ENCODE results near the gene SHKBP1. TPM values are rescaled to one million over a fixed set of nuclear protein-coding genes. Genes with fewer than 3 reads are reported as not detected.
A peak's percentile ranks its signal among the peaks of the same experiment; 100 is the strongest.

SHKBP1 gene
- total and polyA plus RNA-seq, 2 of the 13 experiments (the other 11 are each of a cell fraction or from before 2014, with no cell fraction given), result 16.2 to 17.4 TPM

DNA sequence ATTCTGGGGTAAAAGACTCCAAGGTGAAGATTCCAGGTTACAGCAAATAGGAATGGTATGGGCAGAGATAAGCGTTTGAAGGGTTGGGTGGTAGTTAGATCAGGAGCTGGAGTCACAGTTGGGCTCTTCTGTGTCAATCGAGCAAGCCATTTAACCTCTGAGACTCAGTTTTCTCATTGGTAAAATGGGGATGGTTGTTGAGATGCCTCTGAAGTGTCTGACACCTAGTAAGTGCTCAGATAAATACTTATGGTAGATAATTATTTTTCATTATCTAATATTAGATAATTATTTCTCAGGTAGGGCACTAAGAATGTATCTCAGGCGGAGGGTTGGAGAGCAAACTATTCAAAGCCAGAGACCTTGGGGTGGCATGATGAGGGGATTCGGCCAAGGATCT lies 32.3 kb downstream of the SHKBP1 start:
- intact Hi-C loops (cut with micrococcal nuclease; ENCODE audit: unreplicated experiment) (no loop called here), in situ Hi-C loops (cut with HindIII; ENCODE audit: extremely low pct_ligation_motif_present, low pct_unique_long_range_greater_than_20kb) (no loop called here)
- Histone ChIP-seq H3K79me2 (ENCODE audit: insufficient read depth, low read length) (no peaks in the 10 kb centered on the region), H3K36me3 (replicated peaks in 1 of 2; ENCODE audit: control insufficient read depth in 1 of 2, insufficient read depth in 2 of 2, low read length in 2 of 2) (no peaks in the 10 kb centered on the region), H4K20me1 (ENCODE audit: insufficient read depth, low read length) (no peaks in the 10 kb centered on the region), H3K4me1 (ENCODE audit: insufficient read depth, low read length) (peaks cover 69% of the 10 kb centered on the region), H3K4me3 (replicated peaks in 1 of 3; ENCODE audit: insufficient read depth in 1 of 3, low read depth in 2 of 3, low read length in 3 of 3) (peak overlapping the region in 2 of 3 experiments; percentile 50 to 73; a peak in 3 of 6 replicates), H3K4me2 (ENCODE audit: low read depth, low read length) (peak overlapping the region; percentile 75), H3K27ac (ENCODE audit: extremely low read length, insufficient read depth, low read length) (no peak overlapping the region), H2AFZ (ENCODE audit: low read length) (no peak overlapping the region), H3K9me3 (ENCODE audit: low read length) (no peaks in the 10 kb centered on the region), H3K27me3 (ENCODE audit: control insufficient read depth in 1 of 2, insufficient read depth in 2 of 2, low read length in 2 of 2) (peaks cover 2 to 82% of the 10 kb centered on the region in 2 experiments), H3K9ac (ENCODE audit: insufficient read depth, low read depth, low read length) (0 out of 2 replicates have a peak overlapping the region, but pooled peaks have one; percentile 40)
- ATAC-seq (no peak), DNase-seq (ENCODE audit: low spot score) (no peak), FAIRE-seq (no peak)
- TF ChIP-seq CCAR2 (optimal IDR thresholded peaks at IDR 0.05; ENCODE audit: low read depth, low read length), result no peak
- TF ChIP-seq EEA1 (CRISPR knock-in tag; IDR thresholded peaks at IDR 0.05; ENCODE audit: borderline replicate concordance), result no peak
- TF ChIP-seq, protein P1, sequence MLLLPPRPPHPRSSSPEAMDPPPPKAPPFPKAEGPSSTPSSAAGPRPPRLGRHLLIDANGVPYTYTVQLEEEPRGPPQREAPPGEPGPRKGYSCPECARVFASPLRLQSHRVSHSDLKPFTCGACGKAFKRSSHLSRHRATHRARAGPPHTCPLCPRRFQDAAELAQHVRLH (CRISPR knock-in tag; IDR thresholded peaks at IDR 0.05; ENCODE audit: borderline replicate concordance, low read depth), result no peak
- TF ChIP-seq ZNF446 (CRISPR knock-in tag; IDR thresholded peaks at IDR 0.05), result no peak
- TF ChIP-seq SAP130 (CRISPR knock-in tag; IDR thresholded peaks at IDR 0.05; ENCODE audit: low read depth), result no peak
- TF ChIP-seq AKAP8 (CRISPR knock-in tag; IDR thresholded peaks at IDR 0.05), result no peak
- no peak for TF ChIP-seq ZNF124 (CRISPR knock-in tag; IDR thresholded peaks at IDR 0.05)
- WGBS (ENCODE audit: low lambda C conversion rate), result 45% methylated on average over 4 of the region's 4 CpGs
- ChIA-PET POLR2A (interaction anchor here (1.0 kb wide), 1 partner anchor 176 kb away, joined by 3 read pairs; no protein-coding TSS in a partner anchor), CTCF (ENCODE audit: low intra/inter-chr PET ratio, low total read pairs) (no interaction called here)
- BruUV-seq (replicated peaks), result no TSS peak

- FAIRE-seq, result no peak
- BruUV-seq (replicated peaks), result no TSS peak
- 0 out of 2 replicates have a peak, but pooled peaks have one; percentile 11 for TF ChIP-seq NFYB (CRISPR knock-in tag; IDR thresholded peaks at IDR 0.05)
- no peak for TF ChIP-seq SNAPC4 (CRISPR knock-in tag; IDR thresholded peaks at IDR 0.05)
- TF ChIP-seq, protein P2, sequence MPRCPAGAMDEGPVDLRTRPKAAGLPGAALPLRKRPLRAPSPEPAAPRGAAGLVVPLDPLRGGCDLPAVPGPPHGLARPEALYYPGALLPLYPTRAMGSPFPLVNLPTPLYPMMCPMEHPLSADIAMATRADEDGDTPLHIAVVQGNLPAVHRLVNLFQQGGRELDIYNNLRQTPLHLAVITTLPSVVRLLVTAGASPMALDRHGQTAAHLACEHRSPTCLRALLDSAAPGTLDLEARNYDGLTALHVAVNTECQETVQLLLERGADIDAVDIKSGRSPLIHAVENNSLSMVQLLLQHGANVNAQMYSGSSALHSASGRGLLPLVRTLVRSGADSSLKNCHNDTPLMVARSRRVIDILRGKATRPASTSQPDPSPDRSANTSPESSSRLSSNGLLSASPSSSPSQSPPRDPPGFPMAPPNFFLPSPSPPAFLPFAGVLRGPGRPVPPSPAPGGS (CRISPR knock-in tag; IDR thresholded peaks at IDR 0.05), result 0 out of 2 replicates have a peak, but pooled peaks have one; percentile 41
These were observed 33.1 kb downstream of the SHKBP1 start for GRCh38 chr19:40609561-40610395.

More at GRCh38 chr19:40609561-40610395, 33.1 kb downstream of the SHKBP1 start:
- in situ Hi-C loops (cut with HindIII; ENCODE audit: extremely low pct_ligation_motif_present, low pct_unique_long_range_greater_than_20kb) (no loop called here), intact Hi-C loops (cut with micrococcal nuclease; ENCODE audit: unreplicated experiment) (no loop called here)
- ATAC-seq (peak; percentile 13), DNase-seq (ENCODE audit: low spot score) (peak; percentile 44)
- H3K27me3 ChIP-seq (ENCODE audit: control insufficient read depth in 1 of 2, insufficient read depth in 2 of 2, low read length in 2 of 2), result peaks cover 2 to 87% of the 10 kb centered on the region in 2 experiments
- peak overlapping the region; percentile 40; the same call in 1 of the 2 replicates for H3K9ac ChIP-seq (ENCODE audit: insufficient read depth, low read depth, low read length)
- H3K4me3 ChIP-seq (replicated peaks in 1 of 3; ENCODE audit: insufficient read depth in 1 of 3, low read depth in 2 of 3, low read length in 3 of 3), result peak overlapping the region; percentile 45 to 73 (median 50)
- no peaks in the 10 kb centered on the region for H4K20me1 ChIP-seq (ENCODE audit: insufficient read depth, low read length)
- H3K4me2 ChIP-seq (ENCODE audit: low read depth, low read length), result peak overlapping the region; percentile 75
- ChIA-PET CTCF (ENCODE audit: low intra/inter-chr PET ratio, low total read pairs) (no interaction called here), POLR2A (interaction anchor here (0.6 to 1.0 kb wide), 2 partner anchors 39 to 177 kb away, joined by 3 read pairs; no protein-coding TSS in a partner anchor)
- H3K79me2 ChIP-seq (ENCODE audit: insufficient read depth, low read length), result no peaks in the 10 kb centered on the region
- no peak overlapping the region for H2AFZ ChIP-seq (ENCODE audit: low read length)
- H3K9me3 ChIP-seq (ENCODE audit: low read length), result no peaks in the 10 kb centered on the region
- H3K36me3 ChIP-seq (replicated peaks in 1 of 2; ENCODE audit: control insufficient read depth in 1 of 2, insufficient read depth in 2 of 2, low read length in 2 of 2), result no peaks in the 10 kb centered on the region
- peaks cover 70% of the 10 kb centered on the region for H3K4me1 ChIP-seq (ENCODE audit: insufficient read depth, low read length)
- WGBS (ENCODE audit: low lambda C conversion rate), result 2% methylated on average over 14 of the region's 50 CpGs
- H3K27ac ChIP-seq (ENCODE audit: extremely low read length, insufficient read depth, low read length), result no peak overlapping the region
